ENCODE data around the gene TRABD2B.

The TRABD2B gene

GRCh38 chr1:48021792-48022191, 24.6 kb upstream of the TRABD2B start:
- DNase-seq (ENCODE audit: low spot score): no peak

- no peak for DNase-seq (ENCODE audit: low spot score)
Observed at GRCh38 chr1:48019714-48020315, 22.6 kb upstream of the TRABD2B start.

- DNase-seq (ENCODE audit: low spot score): no peak
Observed at GRCh38 chr1:48018799-48019198, 21.6 kb upstream of the TRABD2B start.

- no peak for DNase-seq (ENCODE audit: low spot score)
Observed at GRCh38 chr1:48017716-48018115, 20.5 kb upstream of the TRABD2B start.

GRCh38 chr1:48016515-48016914, 19.3 kb upstream of the TRABD2B start:
- no peak for DNase-seq (ENCODE audit: low spot score)

GRCh38 chr1:48013270-48013669, 16.1 kb upstream of the TRABD2B start:
- DNase-seq (ENCODE audit: low spot score): no peak

- DNase-seq (ENCODE audit: low spot score): no peak
Observed at GRCh38 chr1:48007047-48007446, 9.9 kb upstream of the TRABD2B start.

DNA sequence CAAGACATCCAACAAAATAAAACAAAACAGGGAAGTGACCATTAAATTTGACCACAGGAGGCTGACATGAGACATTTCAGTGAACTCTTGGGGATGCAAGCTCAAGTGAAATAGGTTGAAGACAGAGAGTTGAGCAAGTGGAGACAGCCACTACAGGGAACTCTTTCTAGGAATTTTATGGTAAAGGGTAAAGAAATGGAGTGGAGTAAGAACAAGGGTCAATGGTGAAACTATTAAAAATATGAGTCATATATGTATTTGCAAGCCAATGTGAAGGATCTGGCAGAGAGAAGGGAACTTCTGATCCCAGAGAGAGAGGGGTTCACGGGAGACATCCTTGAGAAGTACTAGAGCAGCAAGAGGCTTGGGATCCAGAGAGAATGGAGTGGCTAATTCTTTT, 9.1 kb upstream of the TRABD2B start:
- DNase-seq (ENCODE audit: low spot score): no peak

DNA sequence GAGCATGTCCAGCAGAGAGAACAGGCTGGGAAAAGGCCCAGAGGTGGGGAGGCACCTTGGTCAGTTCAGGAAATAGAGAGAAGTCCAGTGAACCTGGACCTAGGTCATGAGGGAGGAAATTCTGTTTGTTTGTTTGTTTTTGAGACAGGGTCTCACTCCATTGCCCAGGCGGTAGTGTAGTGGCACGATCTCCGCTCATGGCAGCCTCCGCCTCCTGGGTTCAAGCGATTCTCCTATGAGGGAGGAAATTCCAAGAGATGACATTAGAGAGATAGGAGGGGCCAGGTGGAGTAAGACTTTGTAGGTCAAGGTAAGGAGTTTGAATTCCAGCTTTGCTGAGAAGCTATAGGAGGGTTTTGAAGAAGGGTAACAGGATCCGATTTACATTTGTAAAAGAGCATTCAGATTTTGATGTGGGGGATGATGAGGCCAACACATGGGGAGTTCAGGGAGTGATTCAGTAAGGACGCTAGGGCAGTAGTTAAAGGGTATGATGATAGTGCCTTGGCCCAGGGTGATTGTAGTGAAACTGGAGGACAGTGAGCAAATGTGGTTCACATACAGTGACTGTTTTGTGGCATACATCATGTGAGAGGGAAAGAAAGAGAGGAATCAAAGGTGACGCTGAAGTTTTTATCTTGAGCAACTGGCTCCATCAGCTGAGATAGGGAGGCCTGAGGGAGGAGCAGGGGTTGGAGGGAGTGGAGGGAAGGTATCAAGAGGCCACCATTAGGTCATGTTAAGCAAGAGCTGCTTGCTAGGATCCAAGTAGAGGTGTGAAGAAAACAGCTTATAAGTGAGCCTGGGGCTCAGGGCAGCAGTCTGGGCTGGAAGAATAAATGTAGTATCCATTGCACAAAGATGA, 8.3 kb upstream of the TRABD2B start:
- no peak for DNase-seq (ENCODE audit: low spot score)

GRCh38 chr1:48003741-48004531, 6.8 kb upstream of the TRABD2B start:
- DNase-seq (ENCODE audit: low spot score): no peak

DNA sequence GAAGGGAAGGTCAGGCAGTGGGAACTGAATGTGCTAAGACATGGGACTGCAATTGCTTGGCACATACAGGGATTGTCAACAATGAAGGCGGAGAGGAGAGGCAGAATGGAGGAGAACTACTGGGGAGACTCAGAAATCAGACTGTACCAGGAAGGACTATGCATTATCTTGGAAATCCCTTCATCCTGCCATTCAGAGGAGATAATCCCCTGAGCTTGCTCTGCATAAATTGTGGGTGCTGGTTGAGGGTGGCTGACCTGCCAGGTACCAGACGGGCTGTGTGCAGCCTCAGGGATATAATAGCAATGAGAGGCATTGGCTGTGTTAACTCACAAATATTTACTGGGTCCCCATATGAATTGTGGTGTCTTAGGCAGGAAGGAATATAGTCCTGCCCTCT, 5.0 kb upstream of the TRABD2B start:
- no peak for DNase-seq (ENCODE audit: low spot score)

GRCh38 chr1:48001696-48002095, 4.5 kb upstream of the TRABD2B start:
- DNase-seq (ENCODE audit: low spot score): no peak

- DNase-seq (ENCODE audit: low spot score): no peak
Observed at GRCh38 chr1:48000883-48001282, 3.7 kb upstream of the TRABD2B start.

- no peak for DNase-seq (ENCODE audit: low spot score)
Observed at GRCh38 chr1:47999097-47999496, 1.9 kb upstream of the TRABD2B start.

DNA sequence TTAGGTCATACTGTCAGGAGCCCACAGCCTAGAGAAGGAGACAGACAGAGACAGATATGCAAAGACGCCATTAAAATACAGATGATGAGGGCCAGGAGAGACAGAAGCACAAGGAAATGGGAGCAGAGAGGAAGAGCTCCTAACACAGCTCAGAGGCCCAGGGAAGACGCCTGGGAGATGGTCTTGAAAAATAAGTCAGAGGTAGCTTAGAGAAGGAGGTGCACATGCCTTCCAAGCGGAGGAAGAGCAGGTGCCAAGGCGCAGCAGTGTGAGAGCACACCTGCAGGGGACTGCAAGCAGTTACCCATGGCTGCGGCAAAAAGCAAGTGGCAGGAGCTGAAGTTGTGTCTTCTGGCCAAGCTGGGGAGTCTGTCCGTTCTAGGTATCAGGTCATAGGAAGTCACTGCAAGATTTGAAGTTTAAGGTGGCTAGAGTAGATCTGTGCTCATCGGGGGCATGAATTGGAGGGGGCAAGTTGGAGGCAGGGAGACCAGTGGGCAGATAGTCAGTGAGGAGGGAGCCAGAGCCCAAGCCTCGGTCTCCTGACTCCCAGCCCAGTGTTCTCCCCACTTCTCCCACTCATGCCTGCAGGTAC, 1.3 kb upstream of the TRABD2B start:
- no peak for DNase-seq (ENCODE audit: low spot score)

- DNase-seq (ENCODE audit: low spot score): no peak
Observed at GRCh38 chr1:47996406-47997226, 569 bp downstream of the TRABD2B start.

GRCh38 chr1:47996060-47996405, 1.2 kb downstream of the TRABD2B start:
- DNase-seq (ENCODE audit: low spot score): no peak

GRCh38 chr1:47995306-47996050, 1.7 kb downstream of the TRABD2B start:
- no peak for DNase-seq (ENCODE audit: low spot score)

GRCh38 chr1:47993881-47994625, 3.1 kb downstream of the TRABD2B start:
- DNase-seq (ENCODE audit: low spot score): no peak

DNA sequence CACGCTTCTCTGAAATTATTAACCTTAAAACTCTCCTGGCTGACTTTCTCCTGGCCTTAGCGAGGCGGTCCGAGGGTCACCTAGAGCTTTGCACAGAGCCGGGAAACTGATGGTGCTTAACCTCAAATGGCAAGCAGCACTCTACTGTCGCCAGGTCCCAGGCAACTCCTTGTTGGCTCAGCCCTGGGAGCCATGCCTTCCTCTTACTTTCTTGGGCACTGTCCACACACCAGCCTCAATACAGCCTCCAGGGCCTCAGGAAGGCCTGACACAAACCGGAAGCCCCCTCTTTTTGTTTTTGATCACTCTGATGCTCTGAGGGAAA, 3.8 kb downstream of the TRABD2B start:
- DNase-seq (ENCODE audit: low spot score): no peak
